ENCODE measurements around the gene MXRA8.

GRCh38 chr1:1393014-1393413, 34.7 kb upstream of the MXRA8 start:
- TF ChIP-seq, protein P1, sequence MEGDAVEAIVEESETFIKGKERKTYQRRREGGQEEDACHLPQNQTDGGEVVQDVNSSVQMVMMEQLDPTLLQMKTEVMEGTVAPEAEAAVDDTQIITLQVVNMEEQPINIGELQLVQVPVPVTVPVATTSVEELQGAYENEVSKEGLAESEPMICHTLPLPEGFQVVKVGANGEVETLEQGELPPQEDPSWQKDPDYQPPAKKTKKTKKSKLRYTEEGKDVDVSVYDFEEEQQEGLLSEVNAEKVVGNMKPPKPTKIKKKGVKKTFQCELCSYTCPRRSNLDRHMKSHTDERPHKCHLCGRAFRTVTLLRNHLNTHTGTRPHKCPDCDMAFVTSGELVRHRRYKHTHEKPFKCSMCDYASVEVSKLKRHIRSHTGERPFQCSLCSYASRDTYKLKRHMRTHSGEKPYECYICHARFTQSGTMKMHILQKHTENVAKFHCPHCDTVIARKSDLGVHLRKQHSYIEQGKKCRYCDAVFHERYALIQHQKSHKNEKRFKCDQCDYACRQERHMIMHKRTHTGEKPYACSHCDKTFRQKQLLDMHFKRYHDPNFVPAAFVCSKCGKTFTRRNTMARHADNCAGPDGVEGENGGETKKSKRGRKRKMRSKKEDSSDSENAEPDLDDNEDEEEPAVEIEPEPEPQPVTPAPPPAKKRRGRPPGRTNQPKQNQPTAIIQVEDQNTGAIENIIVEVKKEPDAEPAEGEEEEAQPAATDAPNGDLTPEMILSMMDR (IDR thresholded peaks at IDR 0.05; ENCODE audit: low read length) = no peak
- TF ChIP-seq EZH2 (optimal IDR thresholded peaks at IDR 0.05; ENCODE audit: low read depth, low read length) = no peak
- no peak for TF ChIP-seq EZH2phosphoT487 (IDR thresholded peaks at IDR 0.05; ENCODE audit: low read length)
